HepG2 (cell line): ENCODE measurements around the gene ONECUT2. TPM values are rescaled to one million over a fixed set of nuclear protein-coding genes. Genes with fewer than 3 reads are reported as not detected.
A peak's percentile ranks its signal among the peaks of the same experiment; 100 is the strongest.

Source experiments
- ATF6 ChIP-seq: sonication (generic); formaldehyde crosslinking; conservative IDR thresholded peaks from 2 replicates; pipeline ENCODE4 v1.4.0; 2020; ENCODE audit warnings: missing genetic modification reagents
- CEBPG ChIP-seq: IDR thresholded peaks from 2 replicates; pipeline ENCODE4 v1.6.1; 2016
- ELK4 ChIP-seq: sonication (generic); formaldehyde crosslinking; IDR thresholded peaks from 2 replicates; pipeline ENCODE4 v1.9.0; 2021; ENCODE audit warnings: missing genetic modification reagents, borderline replicate concordance
- GTF2F1 ChIP-seq: fragments of 150-350 bp; IDR thresholded peaks from 2 replicates; pipeline ENCODE4 v1.6.1; 2014; ENCODE audit warnings: low read length
- HOXA5 ChIP-seq: sonication (generic); formaldehyde crosslinking; IDR thresholded peaks from 2 replicates; pipeline ENCODE4 v1.4.0; 2020; ENCODE audit warnings: missing genetic modification reagents
- NAIF1 ChIP-seq: sonication (generic); formaldehyde crosslinking; IDR thresholded peaks from 2 replicates; pipeline ENCODE4 v1.5.0; 2020; ENCODE audit warnings: mild to moderate bottlenecking, missing genetic modification reagents, borderline replicate concordance
- ZFP91 ChIP-seq: sonication (generic); formaldehyde crosslinking; IDR thresholded peaks from 2 replicates; pipeline ENCODE4 v1.9.0; 2022; ENCODE audit warnings: missing genetic modification reagents, mild to moderate bottlenecking, borderline replicate concordance
- ZNF10 ChIP-seq: sonication (generic); formaldehyde crosslinking; IDR thresholded peaks from 2 replicates; pipeline ENCODE4 v1.4.0; 2020; ENCODE audit warnings: mild to moderate bottlenecking, low read depth, missing genetic modification reagents, borderline replicate concordance
- ZSCAN29 ChIP-seq: sonication (generic); formaldehyde crosslinking; conservative IDR thresholded peaks from 2 replicates; pipeline ENCODE4 v1.4.0; 2020; ENCODE audit warnings: mild to moderate bottlenecking, missing genetic modification reagents
- polyA plus RNA-seq, 8 experiments: library from polyadenylated mRNA; depleted of rRNA in 3 of 8; stranded (reverse) in 7 of 8; unstranded in 1 of 8; fragments of >200 nt; fragmentation: Illumina TruSeq in 4 of 8; extraction: Trizol in 4 of 8; gene quantifications; 2 replicates each; pipeline versions ENCODE4 v1.2.1 to v1.2.3, GENCODE V29; 2011 to 2016; ENCODE audit warnings: low read depth in 4 of 8, missing spikeins in 1 of 8, mixed read lengths in 1 of 8; ENCODE audit not compliant: insufficient read depth in 1 of 8
- total RNA-seq, 5 experiments: library from RNA; depleted of rRNA; stranded (reverse); fragments of >200 nt; fragmentation: Illumina TruSeq; extraction: Trizol; gene quantifications; 2 replicates each; pipeline ENCODE4 v1.2.3, GENCODE V29; 2016; ENCODE audit warnings: low read depth in 1 of 5
- TF ChIP-seq, protein P1 (sequence below): sonication (generic); formaldehyde crosslinking; conservative IDR thresholded peaks from 2 replicates; pipeline ENCODE4 v1.4.0; 2020; ENCODE audit warnings: missing genetic modification reagents
- TF ChIP-seq, protein P2 (sequence below): sonication (generic); formaldehyde crosslinking; IDR thresholded peaks from 2 replicates; pipeline ENCODE4 v1.5.1; 2020; ENCODE audit warnings: mild to moderate bottlenecking, missing genetic modification reagents
- TF ChIP-seq, protein P3 (sequence below): sonication (generic); formaldehyde crosslinking; IDR thresholded peaks from 2 replicates; pipeline ENCODE4 v1.9.0; 2021; ENCODE audit warnings: mild to moderate bottlenecking, missing genetic modification reagents

Gene ONECUT2
- total and polyA plus RNA-seq, 2 of the 13 experiments (the other 11 are each of a cell fraction or from before 2014, with no cell fraction given): 3.0 to 3.2 TPM

DNA sequence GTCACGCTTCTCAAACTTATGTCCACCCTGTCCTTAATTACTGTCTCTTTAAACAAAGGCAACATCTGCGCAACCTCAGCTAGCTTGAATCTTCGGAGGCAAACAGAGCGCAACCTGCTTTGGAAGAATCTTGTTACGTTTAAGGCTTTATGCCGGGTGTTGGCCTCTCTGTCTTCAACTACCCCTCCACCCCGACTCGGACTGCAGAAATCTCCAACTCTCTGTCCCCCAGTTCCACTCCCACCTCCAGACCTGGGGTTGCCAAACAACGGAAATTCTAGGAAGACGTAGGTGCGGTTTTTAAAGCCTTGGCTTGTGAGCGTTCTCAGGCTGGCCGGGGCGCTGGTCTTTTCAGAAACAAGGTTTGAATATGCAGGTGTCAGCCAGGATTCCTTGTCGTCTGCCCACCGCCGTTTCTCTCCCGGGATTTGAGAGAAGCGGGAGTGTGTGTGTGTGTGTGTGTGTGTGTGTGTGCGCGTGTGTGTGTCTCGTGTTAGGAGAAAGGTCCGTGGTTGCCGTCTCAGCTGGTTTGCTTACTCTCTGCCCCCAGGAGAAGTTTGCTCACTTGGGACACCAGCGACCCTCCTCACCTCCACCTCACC, 1.1 kb upstream of the ONECUT2 start (continued):
- TF ChIP-seq, protein P1, sequence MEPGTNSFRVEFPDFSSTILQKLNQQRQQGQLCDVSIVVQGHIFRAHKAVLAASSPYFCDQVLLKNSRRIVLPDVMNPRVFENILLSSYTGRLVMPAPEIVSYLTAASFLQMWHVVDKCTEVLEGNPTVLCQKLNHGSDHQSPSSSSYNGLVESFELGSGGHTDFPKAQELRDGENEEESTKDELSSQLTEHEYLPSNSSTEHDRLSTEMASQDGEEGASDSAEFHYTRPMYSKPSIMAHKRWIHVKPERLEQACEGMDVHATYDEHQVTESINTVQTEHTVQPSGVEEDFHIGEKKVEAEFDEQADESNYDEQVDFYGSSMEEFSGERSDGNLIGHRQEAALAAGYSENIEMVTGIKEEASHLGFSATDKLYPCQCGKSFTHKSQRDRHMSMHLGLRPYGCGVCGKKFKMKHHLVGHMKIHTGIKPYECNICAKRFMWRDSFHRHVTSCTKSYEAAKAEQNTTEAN: no peak
- TF ChIP-seq, protein P2, sequence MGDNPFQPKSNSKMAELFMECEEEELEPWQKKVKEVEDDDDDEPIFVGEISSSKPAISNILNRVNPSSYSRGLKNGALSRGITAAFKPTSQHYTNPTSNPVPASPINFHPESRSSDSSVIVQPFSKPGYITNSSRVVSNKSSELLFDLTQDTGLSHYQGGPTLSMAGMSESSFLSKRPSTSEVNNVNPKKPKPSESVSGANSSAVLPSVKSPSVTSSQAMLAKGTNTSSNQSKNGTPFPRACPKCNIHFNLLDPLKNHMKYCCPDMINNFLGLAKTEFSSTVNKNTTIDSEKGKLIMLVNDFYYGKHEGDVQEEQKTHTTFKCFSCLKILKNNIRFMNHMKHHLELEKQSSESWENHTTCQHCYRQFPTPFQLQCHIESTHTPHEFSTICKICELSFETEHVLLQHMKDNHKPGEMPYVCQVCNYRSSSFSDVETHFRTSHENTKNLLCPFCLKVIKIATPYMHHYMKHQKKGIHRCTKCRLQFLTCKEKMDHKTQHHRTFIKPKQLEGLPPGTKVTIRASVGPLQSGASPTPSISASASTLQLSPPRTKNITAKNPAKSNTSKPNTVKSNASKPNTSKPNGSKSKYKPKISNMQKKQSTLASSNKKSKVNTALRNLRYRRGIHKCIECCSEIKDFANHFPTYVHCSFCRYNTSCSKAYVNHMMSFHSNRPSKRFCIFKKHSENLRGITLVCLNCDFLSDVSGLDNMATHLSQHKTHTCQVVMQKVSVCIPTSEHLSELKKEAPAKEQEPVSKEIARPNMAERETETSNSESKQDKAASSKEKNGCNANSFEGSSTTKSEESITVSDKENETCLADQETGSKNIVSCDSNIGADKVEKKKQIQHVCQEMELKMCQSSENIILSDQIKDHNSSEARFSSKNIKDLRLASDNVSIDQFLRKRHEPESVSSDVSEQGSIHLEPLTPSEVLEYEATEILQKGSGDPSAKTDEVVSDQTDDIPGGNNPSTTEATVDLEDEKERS (CRISPR knock-in tag): peak; percentile 67; the same call in 1 of the 2 replicates
- TF ChIP-seq ELK4 (CRISPR knock-in tag) (no peak), HOXA5 (0 out of 2 replicates have a peak, but pooled peaks have one; percentile 5), ZSCAN29 (CRISPR knock-in tag) (0 out of 2 replicates have a peak, but pooled peaks have one; percentile 40), GTF2F1 (no peak), ZFP91 (CRISPR knock-in tag) (peak; percentile 40; the same call in 1 of the 2 replicates), ATF6 (CRISPR knock-in tag) (no peak), NAIF1 (no peak), ZNF10 (CRISPR knock-in tag) (no peak), CEBPG (CRISPR knock-in tag) (0 out of 2 replicates have a peak, but pooled peaks have one; percentile 7)
- TF ChIP-seq, protein P3, sequence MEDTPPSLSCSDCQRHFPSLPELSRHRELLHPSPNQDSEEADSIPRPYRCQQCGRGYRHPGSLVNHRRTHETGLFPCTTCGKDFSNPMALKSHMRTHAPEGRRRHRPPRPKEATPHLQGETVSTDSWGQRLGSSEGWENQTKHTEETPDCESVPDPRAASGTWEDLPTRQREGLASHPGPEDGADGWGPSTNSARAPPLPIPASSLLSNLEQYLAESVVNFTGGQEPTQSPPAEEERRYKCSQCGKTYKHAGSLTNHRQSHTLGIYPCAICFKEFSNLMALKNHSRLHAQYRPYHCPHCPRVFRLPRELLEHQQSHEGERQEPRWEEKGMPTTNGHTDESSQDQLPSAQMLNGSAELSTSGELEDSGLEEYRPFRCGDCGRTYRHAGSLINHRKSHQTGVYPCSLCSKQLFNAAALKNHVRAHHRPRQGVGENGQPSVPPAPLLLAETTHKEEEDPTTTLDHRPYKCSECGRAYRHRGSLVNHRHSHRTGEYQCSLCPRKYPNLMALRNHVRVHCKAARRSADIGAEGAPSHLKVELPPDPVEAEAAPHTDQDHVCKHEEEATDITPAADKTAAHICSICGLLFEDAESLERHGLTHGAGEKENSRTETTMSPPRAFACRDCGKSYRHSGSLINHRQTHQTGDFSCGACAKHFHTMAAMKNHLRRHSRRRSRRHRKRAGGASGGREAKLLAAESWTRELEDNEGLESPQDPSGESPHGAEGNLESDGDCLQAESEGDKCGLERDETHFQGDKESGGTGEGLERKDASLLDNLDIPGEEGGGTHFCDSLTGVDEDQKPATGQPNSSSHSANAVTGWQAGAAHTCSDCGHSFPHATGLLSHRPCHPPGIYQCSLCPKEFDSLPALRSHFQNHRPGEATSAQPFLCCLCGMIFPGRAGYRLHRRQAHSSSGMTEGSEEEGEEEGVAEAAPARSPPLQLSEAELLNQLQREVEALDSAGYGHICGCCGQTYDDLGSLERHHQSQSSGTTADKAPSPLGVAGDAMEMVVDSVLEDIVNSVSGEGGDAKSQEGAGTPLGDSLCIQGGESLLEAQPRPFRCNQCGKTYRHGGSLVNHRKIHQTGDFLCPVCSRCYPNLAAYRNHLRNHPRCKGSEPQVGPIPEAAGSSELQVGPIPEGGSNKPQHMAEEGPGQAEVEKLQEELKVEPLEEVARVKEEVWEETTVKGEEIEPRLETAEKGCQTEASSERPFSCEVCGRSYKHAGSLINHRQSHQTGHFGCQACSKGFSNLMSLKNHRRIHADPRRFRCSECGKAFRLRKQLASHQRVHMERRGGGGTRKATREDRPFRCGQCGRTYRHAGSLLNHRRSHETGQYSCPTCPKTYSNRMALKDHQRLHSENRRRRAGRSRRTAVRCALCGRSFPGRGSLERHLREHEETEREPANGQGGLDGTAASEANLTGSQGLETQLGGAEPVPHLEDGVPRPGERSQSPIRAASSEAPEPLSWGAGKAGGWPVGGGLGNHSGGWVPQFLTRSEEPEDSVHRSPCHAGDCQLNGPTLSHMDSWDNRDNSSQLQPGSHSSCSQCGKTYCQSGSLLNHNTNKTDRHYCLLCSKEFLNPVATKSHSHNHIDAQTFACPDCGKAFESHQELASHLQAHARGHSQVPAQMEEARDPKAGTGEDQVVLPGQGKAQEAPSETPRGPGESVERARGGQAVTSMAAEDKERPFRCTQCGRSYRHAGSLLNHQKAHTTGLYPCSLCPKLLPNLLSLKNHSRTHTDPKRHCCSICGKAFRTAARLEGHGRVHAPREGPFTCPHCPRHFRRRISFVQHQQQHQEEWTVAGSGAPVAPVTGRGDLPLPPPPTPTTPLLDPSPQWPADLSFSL (CRISPR knock-in tag): peak; percentile 91
